Activated naive CD4-positive, alpha-beta T cell (primary cell): Measurements from ENCODE around the gene MYCN.

Source experiments
- DNase-seq, 4 experiments: peaks; one replicate each; lab custom pipeline; 2025; lab: John Stamatoyannopoulos, UW

The MYCN gene

DNA sequence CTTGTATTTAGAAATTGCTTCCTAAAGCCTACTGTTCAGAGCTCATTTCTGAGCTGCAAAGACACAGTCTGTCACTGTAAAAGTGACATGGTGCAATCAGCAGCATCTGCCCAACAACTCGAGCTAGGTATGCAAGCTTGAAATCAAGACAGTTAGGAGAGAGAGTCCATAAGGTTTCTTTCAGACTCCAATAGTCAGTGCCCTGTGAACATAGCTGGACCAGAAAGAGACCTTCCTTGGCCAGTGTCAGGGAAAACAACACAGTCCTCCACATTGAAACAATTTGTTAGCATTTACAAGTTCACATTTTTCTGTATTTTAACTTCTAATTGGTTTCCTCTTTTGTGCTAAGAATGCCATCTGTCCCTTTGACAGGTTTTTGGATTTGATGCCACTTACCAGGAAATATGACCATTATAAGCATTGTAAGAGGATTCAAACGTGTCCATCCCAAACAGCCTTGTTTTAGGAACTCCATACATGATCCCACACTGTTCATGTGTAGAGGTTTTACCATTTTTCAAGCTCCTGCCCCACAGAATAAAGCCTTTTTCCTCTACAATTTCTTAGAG is 8.9 kb upstream of the MYCN start:
- DNase-seq: no peak

- DNase-seq: no peak
Observed at GRCh38 chr2:15931950-15932349, 8.4 kb upstream of the MYCN start.

GRCh38 chr2:15932394-15933183 is 7.8 kb upstream of the MYCN start:
- no peak for DNase-seq

GRCh38 chr2:15933184-15933845 is 7.0 kb upstream of the MYCN start:
- DNase-seq: no peak

GRCh38 chr2:15934291-15934945 is 5.9 kb upstream of the MYCN start:
- DNase-seq: no peak

- DNase-seq: no peak
Observed at GRCh38 chr2:15935189-15935588, 5.2 kb upstream of the MYCN start.

GRCh38 chr2:15935675-15936074 is 4.7 kb upstream of the MYCN start:
- no peak for DNase-seq

DNA sequence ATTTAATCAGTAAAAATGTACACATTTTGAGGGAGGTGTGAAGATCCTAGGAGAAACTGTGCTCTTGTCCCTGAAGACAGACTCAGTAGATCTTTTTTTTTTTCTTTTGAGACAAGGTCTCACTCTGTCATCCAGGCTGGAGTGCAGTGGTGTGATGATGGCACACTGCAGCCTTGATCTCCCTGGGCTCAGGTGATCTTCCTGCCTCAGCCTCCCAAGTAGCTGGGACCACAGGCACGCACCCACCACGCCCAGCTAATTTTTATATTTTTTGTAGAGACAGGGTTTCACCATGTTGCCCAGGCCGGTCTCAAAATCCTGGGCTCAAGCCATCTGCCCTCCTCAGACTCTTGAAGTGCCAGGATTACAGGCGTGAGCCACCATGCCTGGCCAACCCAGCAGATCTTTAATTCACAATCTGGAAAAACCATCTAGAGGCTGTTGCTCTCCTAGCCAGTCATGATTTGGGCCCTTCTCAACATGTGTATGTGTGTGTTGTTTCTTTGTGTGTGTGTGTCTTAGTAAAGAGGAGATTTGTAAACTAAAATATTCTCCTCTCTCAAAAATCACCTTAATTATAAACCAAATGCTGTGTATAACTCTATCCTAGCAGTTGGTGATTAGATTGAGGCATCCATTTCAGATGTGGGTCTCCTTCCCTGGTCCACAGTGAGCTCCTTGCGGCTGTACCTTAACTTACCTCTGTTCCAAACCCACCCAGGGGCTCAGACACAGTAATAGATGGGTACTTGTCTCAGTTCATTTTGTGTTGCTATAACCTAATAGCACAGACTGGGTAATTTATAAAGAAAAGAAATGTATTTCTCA is 3.9 kb upstream of the MYCN start:
- no peak for DNase-seq

- DNase-seq: no peak
Observed at GRCh38 chr2:15937105-15937881, 3.1 kb upstream of the MYCN start.

GRCh38 chr2:15937882-15938802 is 2.2 kb upstream of the MYCN start:
- no peak for DNase-seq

DNA sequence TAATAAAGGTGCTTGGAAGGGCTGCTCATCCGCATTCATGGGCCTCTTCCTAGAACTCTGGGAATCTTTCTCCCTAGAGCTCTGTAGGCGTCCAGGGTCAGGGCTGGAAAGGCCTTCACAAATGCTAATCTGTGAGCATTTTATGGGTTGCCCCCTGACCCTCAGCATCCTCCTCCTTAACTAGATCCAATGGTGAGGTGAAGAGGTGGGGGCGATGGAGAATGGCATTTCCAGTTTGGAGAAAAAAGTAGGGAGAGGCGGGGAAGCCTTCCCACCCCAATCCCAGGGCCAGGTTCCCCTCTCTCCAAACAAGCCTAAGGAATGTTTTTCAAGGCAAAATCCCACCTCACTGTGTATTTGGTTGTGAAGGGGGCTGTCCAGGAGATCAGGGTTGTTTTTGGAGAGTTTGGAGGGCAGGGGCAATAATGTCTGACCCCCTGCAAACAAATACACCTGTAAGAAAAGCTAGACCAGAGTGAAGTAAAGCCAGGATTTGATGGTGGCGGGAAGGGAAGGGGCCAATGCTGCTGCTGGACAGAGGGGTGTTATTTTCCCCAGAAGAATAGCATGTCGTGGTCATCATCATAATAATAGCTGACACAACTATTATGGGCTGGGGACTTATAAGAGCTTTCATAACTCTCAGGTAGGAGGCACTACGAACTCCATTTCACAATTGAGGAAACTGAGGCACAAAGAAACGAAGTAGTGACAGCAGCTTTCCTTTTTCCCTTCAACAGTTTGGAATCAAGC is 1.4 kb upstream of the MYCN start:
- no peak for DNase-seq

DNA sequence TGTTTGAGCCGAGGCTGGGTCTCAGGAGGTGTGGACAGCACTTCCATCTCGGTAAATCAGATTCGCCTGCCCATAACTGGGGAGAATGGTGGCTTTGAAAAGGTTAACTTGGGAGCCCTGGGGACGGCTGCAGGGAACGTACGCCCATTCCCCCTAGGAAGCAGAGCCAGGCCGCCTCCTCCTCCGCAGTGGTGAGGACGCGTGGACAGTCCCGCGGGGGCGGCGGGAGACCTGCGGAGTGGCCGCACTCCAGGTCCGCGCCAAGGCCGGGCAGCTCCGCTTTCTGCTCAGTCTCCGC is 845 bp upstream of the MYCN start:
- no peak for DNase-seq

GRCh38 chr2:15940661-15941480 is 521 bp downstream of the MYCN start:
- DNase-seq: no peak

GRCh38 chr2:15941481-15941850 is 1.1 kb downstream of the MYCN start:
- no peak for DNase-seq

- peak in 1 of 4 experiments; percentile 4 for DNase-seq
Observed at GRCh38 chr2:15941871-15942710, 1.7 kb downstream of the MYCN start.

GRCh38 chr2:15942711-15943345 is 2.5 kb downstream of the MYCN start:
- DNase-seq: no peak
